Ramos (cell line): ENCODE measurements around the gene SOX1.

Source experiments
- in situ Hi-C: fragments of 300-500 bp; cut with MboI; formaldehyde crosslinking; loops from one replicate; pipeline ENCODE4 v1.14.3; 2022; ENCODE audit warnings: low sequenced_read_pairs; ENCODE audit not compliant: unreplicated experiment

Gene SOX1

DNA sequence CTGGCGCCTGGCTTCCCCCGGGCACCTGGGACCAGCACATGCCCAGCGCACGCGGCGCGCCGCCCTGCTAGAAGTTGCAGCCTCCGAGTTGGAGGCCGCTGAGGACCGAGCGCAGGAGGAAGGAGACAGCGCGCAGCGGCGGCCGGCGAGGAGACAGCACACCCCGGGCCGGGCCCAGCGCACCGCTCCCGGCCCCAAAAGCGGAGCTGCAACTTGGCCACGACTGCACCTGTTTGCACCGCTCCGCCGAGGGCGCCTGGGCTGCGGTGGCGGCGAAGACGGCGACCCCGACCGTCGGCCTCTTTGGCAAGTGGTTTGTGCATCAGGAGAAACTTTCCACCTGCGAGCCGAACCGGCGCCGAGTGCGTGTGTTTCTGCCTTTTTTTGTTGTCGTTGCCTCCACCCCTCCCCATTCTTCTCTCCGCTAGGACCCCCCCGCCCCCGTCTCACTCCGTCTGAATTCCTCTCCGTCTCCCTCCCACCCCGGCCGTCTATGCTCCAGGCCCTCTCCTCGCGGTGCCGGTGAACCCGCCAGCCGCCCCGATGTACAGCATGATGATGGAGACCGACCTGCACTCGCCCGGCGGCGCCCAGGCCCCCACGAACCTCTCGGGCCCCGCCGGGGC lies at the start of gene SOX1:
Gene SOX1 (plus strand): TSS at position 34 of the 626 bp plus-strand sequence. CDS start 510 bp downstream, at position 544.
- in situ Hi-C loops = no loop called here

DNA sequence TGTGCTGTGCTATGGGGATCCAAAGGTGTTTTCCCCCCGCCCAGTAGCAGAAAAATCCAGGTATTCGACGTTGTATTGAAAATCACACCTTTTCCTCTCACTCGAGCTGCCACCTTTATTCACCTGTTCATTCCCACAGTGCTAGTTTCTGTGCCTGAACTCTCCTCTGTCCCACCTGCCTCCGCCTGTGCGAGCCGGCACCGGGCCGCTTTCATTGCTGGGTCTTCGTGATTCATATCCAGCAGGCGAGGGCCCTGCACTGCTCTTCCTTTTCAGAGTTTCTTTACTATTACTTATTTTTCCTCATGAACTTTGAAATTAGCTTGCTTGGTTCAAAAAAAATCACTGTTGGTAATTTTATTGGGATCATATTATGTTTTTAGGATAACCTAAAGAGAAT lies 42.4 kb upstream of the SOX1 start:
- in situ Hi-C loops = no loop called here

DNA sequence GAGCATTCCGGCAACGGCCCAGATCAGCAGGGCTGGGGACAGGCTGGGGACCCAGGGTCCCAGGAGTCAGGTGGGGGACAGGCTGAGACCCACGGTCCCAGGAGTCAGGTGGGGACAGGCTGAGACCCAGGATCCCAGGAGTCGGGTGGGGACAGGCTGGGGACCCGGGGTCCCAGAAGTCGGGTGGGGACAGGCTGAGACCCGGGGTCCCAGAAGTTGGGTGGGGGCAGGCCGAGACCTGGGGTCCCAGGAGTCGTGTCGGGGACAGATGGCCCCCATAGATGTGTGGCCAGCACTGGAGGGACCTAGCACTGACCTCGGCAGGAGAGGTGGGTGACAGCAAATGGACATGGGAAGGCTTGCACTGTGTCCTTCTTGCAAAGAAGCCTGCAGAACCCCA lies 39.7 kb upstream of the SOX1 start:
- in situ Hi-C loops = no loop called here

DNA sequence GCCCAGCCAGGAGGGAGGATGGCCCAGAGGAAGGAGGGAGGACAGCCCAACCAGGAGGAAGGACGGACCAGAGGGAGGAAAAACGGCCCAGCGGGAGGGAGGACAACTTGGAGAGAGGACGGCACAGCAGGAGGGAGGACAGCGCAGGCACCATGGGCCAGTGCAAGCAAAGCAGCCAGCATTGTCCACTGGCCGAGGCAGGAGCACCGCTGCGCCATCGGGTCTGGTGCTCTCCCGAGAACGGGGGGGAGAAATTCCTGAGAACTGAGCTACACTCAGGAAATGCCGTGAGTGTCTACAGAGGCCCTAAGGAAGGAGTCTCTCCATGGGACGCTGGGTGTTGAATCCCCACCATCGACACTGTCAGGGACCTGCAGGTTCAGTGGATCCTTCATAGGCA lies 38.5 kb upstream of the SOX1 start:
- in situ Hi-C loops = no loop called here

DNA sequence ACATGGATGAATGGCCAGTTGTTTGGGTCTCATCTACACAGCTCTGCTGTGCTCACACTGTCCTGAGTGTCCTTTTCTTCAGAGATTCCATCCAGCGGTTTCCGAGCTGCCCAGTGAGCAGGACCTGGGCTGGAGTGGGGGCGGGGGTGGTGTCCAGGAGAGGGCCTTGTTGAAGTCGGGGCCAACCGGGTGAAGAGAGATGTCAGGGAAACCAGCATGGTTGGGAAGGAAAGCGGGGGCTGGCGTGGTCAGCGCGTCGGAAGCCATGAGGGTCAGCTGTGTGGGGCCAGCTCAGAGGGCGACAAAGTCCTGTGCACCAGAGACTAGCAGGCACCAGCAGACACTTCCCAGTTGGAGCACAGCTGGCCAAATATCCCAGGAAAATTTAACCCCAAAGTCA lies 37.8 kb upstream of the SOX1 start:
- in situ Hi-C loops = no loop called here

DNA sequence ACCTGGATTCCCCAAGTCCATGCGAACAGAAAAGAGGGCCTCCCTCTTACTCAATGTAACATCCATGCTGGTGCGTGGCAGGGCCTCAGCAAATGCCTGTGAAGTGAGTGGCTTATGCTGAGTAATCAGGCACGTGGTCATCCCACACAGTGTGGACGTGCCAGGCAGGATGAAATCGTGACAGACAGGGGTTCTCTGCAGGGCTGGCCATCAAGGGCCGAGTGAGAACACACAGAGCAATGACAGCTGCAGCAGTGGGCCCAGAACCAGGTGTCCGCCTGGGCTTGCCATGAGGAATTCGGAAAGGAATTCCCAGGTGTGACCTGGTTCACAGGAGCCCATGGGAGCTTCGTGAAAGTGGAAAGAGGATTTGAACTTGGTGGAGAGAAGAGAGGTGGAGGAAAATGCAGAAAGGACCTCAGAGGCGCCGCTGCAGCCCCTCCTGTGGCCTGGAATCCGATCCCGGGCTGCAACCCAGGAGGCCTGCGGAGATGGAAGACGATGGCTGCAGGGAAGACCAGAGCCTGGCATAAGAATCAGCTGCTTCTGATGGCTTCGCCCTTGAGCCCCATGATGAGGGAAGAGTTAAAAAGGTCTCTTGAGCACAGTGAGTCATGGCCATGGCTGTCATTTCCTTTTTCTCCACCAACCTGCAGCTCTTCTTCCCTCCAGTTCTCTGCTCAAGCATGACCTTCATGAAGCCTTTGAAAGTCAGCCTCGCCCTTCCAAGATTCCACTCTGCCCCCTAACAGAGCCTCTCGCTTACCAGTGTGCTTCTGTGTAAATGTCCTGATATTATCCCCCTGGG lies 34.6 kb upstream of the SOX1 start:
- in situ Hi-C loops = no loop called here

DNA sequence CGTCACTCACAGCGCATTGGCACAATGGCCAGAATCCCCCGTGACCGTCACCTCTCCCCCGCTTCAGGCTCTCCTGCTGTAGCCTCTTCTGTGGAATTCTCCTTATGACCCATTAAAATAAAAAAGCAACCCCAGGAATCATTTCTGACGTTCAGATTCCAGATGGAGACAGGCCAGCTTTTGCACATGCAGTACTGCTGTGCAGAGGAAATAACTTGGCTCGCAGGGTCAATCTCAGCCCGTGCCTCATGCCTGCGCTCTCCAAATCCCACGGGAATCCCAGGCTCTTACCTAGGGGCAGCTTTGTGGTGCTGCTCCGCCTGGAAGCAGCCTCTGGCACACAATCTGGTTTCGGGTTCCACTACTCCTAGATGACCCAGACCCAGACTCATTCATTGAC lies 32.7 kb upstream of the SOX1 start:
- in situ Hi-C loops = no loop called here

DNA sequence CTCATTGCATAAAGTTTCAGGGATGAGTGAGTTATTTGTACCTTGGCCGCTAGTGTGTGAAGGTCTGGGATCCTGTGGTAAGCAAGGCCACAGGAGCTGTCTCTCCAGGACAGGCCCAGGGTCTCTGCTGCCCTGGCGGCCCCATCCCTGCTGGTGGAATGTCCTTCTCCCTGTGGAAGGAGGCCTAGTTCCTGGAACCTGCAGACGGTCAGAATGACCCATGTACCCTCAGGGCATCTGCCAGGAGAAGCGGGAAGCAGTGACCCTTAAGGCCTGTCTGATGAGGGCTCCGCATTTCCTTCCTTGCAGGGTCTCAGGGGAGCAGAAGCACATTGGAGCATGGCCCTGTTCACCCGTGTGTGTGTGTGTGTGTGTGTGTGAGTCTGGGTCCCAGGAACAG lies 32.1 kb upstream of the SOX1 start:
- in situ Hi-C loops = no loop called here

DNA sequence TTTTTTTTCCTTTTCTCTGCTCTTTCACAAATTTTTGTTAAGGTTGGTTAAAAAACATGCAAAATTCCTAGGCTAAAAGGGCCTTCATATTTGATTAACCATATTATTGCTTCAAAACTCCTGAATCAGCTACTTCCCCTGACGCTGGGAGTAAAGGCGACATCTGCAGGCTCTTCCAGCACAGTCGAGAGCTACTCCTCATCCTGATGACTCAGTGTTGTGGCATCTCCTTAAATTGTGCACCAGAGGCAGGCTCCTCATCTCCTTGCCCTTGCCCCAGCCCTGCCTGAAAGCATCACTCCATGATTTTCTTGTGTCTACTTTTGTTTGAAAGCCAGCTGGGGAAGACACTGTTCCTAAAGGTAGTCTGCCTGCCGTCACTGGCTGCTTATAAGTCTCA lies 24.5 kb upstream of the SOX1 start:
- in situ Hi-C loops = no loop called here

DNA sequence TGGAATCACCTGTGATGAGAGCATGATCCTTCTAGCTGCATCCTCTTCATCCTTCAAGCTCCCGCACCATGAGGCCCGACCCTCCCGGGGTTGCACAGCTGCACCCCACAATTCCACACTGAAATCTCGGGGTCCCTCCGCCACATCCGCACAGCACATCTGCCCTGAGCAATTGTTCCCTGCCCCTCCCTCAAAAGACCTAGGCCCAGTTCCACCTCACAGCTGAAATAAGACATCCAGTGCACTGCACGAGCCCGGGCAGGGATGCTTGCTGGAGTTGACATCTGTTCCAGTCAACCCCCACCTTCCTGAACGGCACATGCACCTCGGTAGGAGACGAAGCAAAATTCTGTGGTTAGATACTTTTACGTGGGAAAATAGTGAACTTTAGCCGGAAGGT lies 14.7 kb upstream of the SOX1 start:
- in situ Hi-C loops = no loop called here

DNA sequence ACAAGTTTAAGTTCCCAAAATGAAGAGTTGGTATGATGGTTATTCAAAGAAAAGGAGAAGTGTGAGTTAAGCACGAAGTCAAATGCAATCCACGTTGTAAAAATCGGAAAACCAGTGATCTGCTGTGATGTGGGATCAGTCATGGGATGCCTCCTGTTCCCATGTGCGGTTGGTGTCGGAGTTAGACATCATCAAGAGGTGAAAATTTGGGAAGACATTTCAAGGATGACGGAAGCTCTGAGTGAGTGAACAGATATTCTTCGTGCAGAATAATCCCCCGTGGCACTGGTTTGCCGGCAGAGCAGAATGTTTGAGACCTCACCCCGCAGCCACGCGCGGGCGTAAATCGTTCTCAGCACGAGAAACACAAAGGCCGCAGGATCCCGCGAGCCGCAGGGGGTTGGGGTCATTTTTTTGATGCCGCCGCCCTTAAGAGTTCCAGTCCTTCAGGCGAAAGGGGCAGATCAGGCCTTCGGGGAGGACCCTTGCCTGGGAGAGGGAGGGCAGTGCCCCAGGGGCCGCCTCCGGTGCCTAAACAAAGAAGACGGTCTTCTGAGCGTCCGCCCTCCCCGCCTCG lies 13.7 kb upstream of the SOX1 start:
- in situ Hi-C loops = no loop called here

DNA sequence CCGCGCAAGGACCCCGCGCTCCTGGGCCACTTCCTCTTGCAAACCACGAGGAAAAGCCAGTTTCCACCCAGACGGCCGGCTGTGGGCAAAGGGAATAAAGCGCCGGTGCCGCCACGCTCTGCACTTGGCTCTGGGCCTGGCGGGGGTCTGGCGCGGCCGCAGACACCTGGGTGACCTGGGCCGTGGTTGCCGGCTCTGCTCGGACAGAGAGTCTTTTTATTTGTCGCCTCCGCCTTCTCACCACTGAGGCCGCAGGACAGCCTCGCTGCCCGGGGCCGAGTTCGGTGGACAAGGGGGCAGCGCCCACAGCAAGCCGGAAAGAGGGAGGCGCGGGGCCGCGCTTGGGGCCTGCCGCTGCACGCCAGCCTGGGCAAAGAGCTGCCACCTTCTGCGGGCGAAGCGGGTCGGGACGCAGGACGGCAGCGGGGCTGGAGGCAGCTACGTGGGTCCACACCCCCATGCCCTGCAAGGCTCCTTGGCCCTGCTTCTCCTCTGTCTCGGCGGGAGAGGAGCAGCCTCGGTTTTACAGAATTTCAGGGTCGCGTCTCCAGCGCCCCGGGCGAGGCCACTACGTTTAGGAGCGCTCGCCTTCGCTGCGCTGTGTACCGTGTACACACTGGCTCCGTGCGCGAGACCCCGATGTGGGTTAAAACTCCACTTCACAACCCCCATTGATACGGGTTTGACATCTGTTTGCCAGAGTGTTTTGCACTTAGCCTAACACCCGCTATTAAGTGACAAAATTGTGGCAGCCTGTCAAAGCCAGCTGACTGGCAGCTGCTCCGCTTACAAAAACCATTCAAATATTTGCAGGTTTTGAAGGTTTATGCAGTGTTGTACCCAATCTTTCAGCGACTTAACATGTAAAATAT lies 13.0 kb upstream of the SOX1 start:
- in situ Hi-C loops = no loop called here

DNA sequence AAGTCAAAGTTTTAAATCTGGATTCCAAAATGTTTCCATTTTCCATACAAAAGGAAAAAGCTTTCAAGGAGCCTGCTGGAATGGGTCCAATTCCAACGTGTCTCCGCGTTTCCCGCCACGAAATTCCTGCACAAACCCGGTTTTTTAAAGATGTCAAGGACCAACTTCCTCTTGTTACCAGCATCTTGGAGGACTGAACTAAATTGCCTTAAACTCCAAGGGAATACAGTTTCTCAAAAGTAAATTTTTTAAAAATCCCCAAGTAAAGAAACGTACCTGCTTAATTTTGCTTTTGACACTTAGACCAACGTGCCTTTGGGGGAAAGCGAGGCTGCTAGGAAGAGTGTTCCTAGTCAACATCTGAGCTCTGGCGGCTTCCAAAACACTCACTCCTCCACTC lies 12.3 kb upstream of the SOX1 start:
- in situ Hi-C loops = no loop called here

DNA sequence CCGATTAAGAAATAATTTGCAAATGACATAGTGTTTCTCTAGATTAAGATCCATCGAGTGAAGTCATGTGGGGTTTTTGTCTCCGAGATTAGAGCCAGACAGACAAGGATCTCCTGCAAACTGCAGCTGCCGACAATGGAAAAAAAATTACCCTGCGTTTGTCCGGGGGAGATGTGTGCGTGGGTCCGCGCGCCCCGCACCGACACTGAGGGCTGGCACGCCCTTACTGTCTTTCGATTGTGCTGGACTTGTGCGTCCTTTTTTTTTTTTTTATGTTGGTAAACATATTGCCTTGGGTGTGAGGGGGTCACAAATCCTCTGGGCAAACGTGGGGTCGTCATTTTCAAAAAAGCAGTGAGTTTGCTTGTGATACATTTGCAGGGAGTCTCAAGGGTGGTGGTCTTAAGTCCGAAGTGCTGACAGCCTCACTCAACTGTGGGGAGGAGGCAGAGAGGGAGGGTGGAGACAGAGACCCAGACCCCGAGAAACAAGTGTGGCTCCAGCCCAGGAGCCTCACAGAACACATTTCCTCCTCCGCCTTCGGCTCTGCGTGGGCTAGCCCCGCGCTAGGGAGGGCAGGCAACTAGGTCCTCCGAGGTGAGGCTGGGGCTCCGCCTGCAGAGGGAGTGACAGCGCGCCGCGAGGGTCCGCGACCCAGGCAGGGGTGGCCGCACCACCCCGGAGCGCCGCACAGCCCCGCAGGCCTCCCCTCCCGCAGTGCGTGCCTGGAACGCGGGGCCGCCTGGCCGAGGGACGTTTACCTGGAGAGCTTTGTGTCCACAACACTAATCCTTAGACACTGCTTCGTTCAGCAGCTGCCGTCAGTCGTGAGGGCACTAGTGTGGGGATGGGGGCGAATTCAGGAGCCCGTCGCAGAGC lies 11.7 kb upstream of the SOX1 start:
- in situ Hi-C loops = no loop called here

DNA sequence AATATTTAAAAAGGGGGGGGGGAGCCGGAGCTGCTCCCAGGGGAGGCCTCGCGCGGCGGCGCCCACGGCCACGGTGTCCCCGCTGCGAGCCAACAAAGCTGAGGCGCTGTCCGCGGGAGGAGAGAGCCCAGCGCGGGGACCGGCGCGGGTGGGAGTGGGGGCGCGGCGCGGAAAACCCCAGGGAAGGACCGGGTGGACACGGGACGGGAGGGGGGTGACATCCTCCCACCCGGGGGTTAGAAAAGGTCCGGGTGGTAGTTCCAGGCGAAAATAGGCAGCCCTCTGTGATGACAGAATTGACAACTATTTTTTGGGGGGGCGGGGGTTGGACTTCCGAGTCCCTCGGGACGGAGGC lies 11.1 kb upstream of the SOX1 start:
- in situ Hi-C loops = no loop called here

DNA sequence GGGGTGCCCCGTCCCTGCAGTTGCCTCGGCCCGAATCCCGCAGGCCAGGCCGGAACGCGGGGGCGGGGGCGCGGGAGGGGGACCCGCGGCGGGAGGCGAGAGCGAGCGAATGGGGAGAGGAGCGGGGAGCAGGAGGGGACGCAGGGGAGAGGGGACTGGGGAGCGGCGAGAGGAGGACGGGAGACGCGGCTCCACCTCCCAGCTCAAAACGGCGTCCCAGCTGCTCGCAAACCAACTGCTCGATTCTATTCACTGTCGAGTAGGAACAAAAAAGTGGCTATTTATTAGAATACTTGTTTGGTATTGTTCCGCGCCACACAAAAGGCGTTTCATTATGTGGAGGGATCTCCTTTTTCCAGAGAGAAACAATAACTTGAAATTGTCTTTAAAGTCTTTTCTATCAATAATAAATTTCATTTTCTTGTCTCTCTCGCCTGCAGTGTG lies 10.6 kb upstream of the SOX1 start:
- in situ Hi-C loops = no loop called here

DNA sequence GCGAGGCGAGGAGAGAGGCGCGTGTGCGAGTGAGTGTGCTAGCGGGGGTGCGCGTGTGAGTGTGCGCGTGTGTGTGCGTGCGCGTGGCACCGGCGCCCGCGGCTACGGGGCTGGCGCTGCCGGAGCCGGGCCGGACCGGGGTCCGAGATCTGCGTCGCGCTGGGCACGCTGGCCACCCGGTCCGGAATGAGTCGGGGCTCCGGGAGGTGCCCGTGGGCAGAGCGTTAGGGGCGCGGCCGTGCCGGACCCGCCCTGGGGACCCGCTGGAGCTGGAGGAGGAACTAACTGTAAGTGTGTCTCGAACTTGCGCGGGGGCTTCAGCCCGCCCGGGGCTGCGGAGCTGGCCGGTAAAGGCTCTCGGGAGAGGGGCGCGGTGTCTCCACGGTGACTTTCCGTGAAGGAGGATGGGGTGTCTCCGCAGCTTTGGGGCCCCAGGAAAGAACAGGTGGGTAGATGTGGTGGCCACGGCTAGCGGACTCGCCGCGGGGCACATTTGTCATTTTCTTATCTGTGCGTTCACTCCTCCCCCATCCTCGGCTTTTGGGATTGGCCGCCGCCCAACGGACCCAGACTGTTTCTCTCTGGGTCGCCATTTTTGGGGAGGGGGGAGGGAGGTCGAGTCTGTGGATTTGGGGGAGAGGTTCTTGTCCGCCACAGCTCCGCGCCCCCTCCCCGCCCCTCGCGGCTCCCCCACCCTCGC lies 10.1 kb upstream of the SOX1 start:
- in situ Hi-C loops = no loop called here

DNA sequence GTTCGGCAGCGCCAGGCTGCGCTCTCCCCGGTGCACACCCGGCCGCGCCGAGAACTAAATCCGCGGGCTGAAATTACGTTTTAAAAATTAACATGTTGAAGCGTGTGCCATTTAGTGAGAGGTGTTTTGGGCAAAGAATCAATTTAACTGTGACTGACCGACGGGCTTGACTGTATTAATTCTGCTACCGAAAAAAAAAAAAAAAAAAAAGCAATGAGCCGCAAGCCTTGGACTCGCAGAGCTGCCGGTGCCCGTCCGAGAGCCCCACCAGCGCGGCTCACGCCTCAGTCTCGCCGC lies 9.6 kb upstream of the SOX1 start:
- in situ Hi-C loops = no loop called here

DNA sequence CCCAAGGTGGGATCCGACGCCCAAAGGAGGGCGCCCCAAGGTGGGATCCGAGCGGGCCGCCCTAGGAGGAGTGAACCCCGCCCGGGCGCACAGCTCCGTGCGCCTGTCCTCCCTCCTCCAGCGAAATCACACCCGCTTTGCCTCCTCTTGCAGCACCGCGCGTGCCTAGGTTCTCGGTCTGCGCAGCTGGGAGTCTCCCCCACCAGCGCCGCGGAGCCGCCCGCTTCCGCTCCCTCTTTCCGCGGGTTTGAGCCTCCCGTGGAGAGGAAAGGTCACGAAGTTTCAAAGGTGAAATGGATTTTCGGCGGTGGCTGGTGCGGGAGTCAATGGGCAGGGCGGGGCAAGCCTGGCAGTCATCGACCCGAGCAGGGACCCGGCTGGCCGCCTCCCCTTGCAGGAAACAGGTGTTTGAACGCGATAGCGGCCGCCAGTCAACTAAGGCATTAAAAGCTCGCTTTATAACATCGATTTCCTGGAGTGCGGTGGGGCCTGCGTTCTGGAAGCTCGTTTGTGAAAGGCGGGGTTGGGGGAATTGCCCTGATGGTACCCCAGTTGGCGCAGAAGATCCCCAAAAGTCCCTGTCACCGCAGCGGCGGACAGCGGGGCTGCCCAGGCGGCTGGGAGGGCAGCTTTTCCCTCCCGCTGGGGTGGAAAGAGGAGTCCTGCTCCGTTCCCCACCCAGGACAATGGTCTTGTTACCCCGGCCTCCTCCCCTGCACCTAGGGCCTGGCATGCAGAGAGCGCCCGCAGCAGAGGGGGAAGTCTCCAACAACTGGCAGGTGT lies 9.0 kb upstream of the SOX1 start:
- in situ Hi-C loops = no loop called here
